GM21447 (cell line): ENCODE measurements around the gene COG5.

Source experiments
- ATAC-seq: cut with Tn5 transposase; IDR thresholded peaks from one replicate; pipeline ENCODE4 v1.9.1; 2021; ENCODE audit not compliant: unreplicated experiment

COG5 gene

GRCh38 chr7:107396081-107396480, 167.6 kb downstream of the COG5 start:
- no peak for ATAC-seq

- ATAC-seq = no peak
Observed at GRCh38 chr7:107394831-107395230, 168.9 kb downstream of the COG5 start.

- no peak for ATAC-seq
Observed at GRCh38 chr7:107394276-107394675, 169.4 kb downstream of the COG5 start.

DNA sequence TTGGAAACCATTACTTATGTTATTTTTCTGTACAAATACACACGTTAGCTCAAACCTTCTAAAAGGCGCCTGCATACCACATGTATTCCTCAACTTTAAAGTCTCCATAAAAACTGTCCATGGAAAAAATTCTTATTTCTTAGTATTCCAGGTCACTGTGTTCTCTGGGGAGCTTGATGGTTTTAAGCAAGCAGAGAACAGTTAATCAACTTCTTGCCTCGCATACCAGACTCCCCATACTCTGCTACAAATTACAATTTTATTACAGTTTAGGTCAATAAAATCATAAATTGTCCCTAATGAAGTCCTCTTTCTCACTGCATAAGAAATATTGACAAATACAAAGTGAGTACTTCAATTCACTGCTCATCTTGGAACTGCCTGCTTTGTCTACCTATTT, 170.9 kb downstream of the COG5 start:
- ATAC-seq = no peak

DNA sequence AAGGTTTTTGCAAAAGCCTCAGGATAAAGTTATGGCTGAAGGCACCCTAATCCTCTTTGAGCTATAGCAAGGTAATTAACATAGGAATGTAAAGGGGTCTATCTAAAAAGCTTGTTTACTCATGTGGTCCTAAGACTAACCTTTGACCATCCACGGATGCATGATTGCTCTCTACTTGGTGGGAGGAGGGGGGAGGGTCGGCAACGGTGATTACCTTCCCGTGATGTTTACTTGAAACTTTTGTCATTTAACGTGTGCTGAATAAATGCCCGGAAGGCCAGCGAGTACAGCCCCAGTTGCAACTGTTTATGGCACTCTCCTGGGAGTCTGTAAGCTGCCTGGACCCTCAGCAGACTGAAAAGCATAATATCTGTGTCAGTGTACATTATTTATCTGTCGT, 172.8 kb downstream of the COG5 start:
- ATAC-seq = no peak

- ATAC-seq = no peak
Observed at GRCh38 chr7:107388604-107389003, 175.1 kb downstream of the COG5 start.

- no peak for ATAC-seq
Observed at GRCh38 chr7:107387573-107388219, 176.0 kb downstream of the COG5 start.

DNA sequence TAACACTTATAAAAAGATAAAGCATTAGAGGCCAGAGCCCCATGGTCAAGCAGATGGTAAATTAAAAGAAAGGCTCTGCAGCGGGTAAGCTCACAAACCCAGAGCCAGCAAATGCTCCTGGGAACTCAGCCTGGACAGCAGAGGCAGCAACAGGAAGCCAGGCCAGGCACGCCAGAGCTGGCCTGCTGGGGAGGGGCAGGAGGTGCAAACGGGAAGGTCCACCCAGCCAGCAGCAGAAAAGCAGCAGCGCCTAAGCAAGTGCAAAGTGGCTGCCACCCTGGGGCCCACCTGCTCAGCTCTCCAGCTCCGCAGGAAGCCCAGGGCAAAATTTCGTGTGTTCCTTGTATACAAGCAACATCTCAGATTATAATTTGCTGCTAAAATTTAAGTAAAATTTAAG, 176.6 kb downstream of the COG5 start:
- ATAC-seq = no peak

GRCh38 chr7:107386548-107387102, 177.1 kb downstream of the COG5 start:
- no peak for ATAC-seq

DNA sequence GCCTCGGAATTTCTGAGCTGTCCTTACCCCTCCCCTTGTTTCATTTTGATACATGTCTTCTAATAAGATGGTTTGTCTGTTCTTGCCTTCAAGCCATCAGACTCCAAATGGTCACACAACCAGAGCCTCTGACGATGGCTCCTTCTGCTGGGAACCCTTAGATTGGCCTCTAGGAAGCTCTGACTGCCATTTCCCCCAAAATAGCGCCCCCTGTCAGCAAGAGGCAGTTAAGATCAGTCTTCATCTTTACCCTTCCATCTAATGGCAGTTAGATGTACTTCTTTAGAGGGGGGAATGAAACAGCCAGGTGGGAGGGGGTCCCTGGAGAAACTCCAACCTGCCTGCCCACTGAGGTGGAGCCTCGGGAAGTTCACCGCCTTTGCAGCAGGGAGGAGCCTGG, 179.7 kb downstream of the COG5 start:
- ATAC-seq = no peak

GRCh38 chr7:107383203-107383602, 180.5 kb downstream of the COG5 start:
- no peak for ATAC-seq

GRCh38 chr7:107381453-107381852, 182.3 kb downstream of the COG5 start:
- no peak for ATAC-seq

- no peak for ATAC-seq
Observed at GRCh38 chr7:107373354-107373753, 190.4 kb downstream of the COG5 start.

GRCh38 chr7:107372298-107372697, 191.4 kb downstream of the COG5 start:
- no peak for ATAC-seq

DNA sequence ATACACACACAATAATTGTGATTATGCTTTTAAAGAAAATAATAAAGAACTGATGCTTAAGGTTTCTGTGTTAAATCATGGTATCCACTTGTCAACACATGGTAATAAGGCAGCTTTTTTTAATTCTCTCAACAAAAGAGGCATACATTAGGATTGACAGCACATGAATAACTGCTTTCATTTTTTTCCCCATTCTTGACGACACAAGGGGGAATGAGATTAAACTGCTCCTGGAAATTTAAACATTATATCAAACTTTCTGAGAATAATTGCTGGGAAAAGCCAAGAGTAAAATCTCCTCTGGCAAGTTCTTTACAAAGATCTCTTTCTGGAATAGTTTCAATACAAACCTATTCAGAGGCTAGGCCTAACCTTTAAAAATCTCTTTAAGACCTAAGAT, 192.9 kb downstream of the COG5 start:
- ATAC-seq = no peak

DNA sequence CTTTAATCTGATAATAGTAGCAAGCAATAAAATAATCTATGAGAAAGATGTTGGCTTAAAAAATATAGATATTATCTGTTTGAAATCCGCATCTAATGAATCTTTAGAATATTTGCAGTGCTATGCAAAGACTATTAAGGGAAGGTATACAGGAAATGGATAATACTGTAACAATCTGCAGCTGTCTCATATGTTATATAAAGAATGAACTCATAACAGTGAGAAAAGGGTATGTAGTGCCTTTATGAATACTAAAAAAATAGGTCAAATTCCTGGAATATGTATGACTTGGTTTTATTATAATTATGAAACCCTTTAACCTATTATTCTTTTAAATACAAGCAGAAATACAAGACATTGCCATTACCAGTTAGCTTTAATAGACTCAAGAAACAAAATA, 198.9 kb downstream of the COG5 start:
- no peak for ATAC-seq

DNA sequence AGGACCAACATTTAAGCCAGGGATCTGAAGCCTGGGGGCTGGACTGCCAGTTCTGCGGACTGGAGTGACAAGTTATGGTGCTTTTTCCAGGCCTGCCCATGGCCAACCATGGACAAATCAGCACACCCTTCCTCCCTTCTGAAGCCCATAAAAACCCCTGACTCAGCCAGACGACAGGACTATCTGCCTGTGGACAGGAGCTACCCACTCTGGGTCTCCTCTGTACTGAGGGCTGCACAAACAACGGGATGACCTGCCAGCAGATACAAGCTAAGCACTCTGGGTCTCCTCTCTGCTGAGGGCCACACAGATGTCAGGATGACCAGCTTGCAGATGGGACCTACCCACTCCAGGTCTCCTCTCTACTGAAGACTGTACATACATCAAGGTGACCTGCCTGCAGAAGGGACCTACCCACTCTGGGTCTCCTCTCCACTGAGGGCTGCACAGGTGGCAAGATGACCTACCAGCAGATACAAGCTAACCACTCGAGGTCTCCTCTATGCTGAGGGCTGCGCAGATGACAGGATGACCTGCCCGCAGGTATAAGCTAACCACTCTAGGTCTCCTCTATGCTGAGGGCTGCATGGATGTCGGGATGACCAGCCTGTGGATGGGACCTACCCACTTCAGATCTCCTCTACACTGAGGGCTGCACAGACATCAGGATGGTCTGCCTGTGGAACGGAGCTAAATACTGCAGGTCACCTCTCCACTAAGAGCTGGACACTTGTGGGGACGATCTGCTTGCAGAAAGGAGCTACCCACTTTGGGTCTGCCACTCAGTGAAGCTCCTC, 204.0 kb downstream of the COG5 start:
- no peak for ATAC-seq

GRCh38 chr7:107355616-107356015, 208.1 kb downstream of the COG5 start:
- ATAC-seq = no peak

GRCh38 chr7:107354640-107355039, 209.1 kb downstream of the COG5 start:
- ATAC-seq = no peak

DNA sequence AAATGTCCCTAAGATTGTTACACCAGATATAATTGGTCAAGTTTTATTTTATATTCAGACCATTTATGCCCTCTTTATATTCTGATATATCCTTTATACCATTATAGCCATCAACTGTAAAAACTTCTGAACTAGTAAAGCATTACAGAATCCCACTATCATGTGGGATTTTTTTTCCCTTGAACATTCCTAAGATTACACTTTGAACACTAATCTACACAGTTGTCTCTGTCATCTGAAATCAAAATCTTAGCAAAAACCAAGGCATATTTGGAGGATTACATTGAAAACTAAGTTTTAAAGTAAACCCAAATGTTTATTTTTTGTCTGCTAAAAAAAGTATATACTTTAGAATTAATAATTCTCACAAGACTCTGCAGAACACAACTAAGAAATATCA, 210.0 kb downstream of the COG5 start:
- ATAC-seq = no peak

DNA sequence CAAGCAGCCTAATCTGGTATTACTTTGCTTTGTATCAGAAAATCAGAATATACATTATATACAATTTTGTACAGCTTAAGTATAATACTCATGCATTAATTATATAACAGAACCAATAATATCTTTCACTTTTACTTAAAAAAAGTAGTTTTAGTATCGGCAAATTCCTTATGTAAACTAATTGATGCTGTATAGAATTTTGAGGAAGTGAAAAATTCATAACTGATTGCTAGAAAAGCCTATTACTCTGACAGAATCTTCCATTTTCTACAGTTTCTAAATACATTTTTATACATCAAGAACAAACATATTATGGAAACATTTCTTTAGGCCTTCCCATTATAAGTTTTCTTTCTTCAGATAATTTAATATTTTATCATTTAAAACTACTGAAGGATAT, 217.8 kb downstream of the COG5 start:
- no peak for ATAC-seq

- ATAC-seq = no peak
Observed at GRCh38 chr7:107344799-107345198, 218.9 kb downstream of the COG5 start.
